Umbilical cord (tissue), 2 donors: Measurements from ENCODE around the gene ST8SIA2. TPM values are rescaled to one million over a fixed set of nuclear protein-coding genes. Genes with fewer than 3 reads are reported as not detected.

Experiments
- DNase-seq: peaks from one replicate; pipeline ENCODE4 v3.0.0-alpha.2; 2015; ENCODE audit warnings: low spot score
- total RNA-seq: library from RNA; depleted of rRNA; stranded (reverse); fragments of >200 nt; gene quantifications from one replicate; pipeline ENCODE4 v1.2.3, GENCODE V29; 2014; ENCODE audit warnings: low replicate concordance; ENCODE audit not compliant: insufficient read depth

ST8SIA2 gene
- 1.7 TPM for total RNA-seq

GRCh38 chr15:92393071-92393979 lies at the start of gene ST8SIA2:
Gene ST8SIA2, plus strand, starts transcription at chr15:92393881. Its CDS starts 184 bp downstream, at chr15:92394065.
- DNase-seq: peak; percentile 32

DNA sequence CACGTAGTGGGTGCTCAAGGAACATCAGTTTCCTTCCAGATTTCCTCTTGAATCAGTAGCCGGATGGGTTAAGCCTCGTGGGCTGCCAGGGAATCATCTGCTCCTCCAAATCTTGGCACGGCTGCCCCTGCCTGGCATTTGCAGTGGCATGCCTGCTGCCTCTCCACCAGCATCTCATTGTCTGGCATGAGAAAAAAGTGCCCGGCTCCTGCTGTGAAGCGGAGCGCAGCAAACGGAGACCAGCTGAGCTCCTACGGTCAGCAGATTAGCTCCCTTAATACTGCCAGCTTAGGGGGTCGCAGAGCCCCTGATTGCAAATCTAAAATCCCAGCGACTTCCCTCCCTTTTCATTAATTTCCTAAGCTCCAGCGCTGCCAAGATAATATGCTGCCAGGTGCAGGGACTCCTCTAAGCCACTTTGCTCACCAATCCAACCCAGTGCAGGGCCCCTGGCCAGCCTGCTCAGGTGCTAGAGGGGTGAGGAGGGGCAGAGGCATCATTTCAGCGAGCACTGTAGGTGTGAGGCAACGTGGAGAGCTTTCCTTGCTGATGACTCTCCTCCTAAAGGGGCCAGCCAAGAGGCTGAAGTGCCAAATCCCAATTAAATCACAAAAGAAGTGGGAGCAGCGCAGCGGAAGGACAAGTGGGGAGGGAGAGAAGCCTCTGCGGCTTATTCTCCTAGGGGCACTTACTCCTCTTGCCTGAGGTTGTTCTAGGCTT lies 49.6 kb upstream of the ST8SIA2 start:
- DNase-seq: no peak

DNA sequence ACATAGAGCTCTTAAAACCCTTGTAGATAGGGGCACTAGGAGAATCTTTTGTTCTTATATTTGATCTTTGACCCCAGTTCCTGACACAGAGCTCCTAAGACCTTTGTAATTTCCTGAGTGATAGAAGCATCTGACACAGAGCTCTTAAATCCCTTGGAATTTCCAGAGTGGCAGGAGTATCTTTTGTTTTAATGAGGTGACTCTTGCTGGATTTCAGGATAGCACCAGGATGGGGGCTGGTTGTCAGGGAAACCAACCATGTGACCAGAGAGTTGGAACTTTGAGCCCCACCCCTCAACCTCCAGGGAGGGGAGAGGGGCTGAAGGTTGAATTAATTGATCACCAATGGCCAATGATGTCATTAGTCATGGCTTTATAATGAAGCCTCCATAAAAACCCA lies 47.6 kb upstream of the ST8SIA2 start:
- no peak for DNase-seq

GRCh38 chr15:92355307-92355706 lies 38.4 kb upstream of the ST8SIA2 start:
- DNase-seq: no peak

- no peak for DNase-seq
Measured at GRCh38 chr15:92361321-92362000, 32.2 kb upstream of the ST8SIA2 start.

- no peak for DNase-seq
Measured at GRCh38 chr15:92362001-92362350, 31.7 kb upstream of the ST8SIA2 start.

GRCh38 chr15:92365084-92365483 lies 28.6 kb upstream of the ST8SIA2 start:
- DNase-seq: peak; percentile 37

GRCh38 chr15:92365906-92366305 lies 27.8 kb upstream of the ST8SIA2 start:
- DNase-seq: no peak

- no peak for DNase-seq
Measured at GRCh38 chr15:92366381-92366780, 27.3 kb upstream of the ST8SIA2 start.

GRCh38 chr15:92375057-92375456 lies 18.6 kb upstream of the ST8SIA2 start:
- DNase-seq: no peak

GRCh38 chr15:92376109-92376508 lies 17.6 kb upstream of the ST8SIA2 start:
- DNase-seq: no peak

DNA sequence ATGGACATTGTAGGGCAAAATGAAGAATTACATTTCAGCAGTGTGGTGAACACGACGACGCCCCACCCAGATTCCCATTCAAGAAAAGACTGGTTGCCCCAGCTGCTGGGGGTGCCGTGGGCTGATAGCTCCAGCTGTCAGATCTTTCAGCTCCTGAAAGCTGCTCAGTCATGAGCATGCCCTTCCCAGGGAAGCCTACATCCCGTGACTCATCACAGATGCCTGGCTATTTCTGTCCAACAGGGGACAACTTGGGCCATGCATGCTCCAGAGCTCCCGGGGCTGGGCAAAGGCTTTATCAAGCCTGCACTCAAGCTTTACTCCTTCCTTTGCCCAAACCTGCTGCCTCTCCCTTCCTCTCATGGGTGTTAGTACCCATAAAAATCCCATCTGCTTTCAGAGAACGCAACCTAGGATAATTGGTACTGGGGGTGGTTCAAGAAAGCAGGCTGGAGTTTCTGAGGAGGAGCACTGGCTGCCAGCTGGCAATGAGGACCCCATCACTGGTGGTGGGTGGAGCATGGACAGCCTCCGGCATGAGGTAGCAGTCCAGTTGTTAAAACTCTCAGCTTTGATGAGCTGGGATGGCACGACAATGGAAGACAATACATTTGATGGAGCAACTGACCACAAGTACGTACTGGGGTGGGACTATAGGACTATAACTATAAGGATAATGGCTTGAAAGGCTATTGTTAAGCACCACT lies 16.4 kb upstream of the ST8SIA2 start:
- DNase-seq: no peak

- no peak for DNase-seq
Measured at GRCh38 chr15:92383519-92384324, 10.0 kb upstream of the ST8SIA2 start.

DNA sequence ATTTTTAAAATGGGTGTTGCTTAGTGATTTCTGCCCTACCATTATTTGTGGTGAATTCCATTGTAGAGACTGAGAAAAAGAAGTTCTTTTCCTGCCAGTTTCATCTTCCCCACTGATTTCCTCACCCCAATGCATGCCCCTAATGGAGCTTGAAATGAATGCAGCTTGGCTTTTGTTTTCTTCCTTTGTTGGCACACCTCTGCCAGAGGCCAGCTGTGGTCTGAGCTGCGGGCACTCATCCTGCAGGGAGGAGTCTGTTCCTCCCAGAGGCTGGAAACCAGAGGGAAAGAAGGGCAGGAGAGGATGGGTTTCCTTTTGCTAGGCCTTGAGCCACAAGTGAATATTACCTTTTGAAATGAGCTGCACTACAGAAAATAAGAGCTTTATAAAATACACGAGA lies 9.3 kb upstream of the ST8SIA2 start:
- no peak for DNase-seq

GRCh38 chr15:92385096-92385495 lies 8.6 kb upstream of the ST8SIA2 start:
- DNase-seq: no peak

- DNase-seq: no peak
Measured at GRCh38 chr15:92391640-92392039, 2.0 kb upstream of the ST8SIA2 start.

DNA sequence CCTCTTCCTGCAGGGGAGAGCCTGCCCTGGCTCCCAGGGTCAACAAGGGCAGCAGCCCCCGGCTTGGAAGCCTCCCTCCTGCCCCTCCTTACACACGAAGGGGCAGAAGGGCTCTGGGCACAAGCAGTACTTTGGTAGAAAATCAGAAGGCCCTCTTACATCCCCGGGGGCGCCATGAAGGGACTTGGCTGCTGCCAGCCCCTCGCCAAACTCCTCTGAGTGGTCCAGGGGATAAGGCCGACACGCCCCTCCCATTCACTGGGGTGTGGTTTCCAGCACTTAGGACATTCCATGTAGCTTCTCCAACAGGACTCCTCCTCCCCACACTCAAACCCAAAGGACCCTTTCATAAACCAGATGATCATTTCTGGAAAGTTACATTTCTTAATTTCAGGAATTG lies 1.2 kb upstream of the ST8SIA2 start:
- no peak for DNase-seq

- no peak for DNase-seq
Measured at GRCh38 chr15:92393980-92394308, 263 bp downstream of the ST8SIA2 start.

GRCh38 chr15:92394309-92395097 lies 822 bp downstream of the ST8SIA2 start:
- DNase-seq: no peak

DNA sequence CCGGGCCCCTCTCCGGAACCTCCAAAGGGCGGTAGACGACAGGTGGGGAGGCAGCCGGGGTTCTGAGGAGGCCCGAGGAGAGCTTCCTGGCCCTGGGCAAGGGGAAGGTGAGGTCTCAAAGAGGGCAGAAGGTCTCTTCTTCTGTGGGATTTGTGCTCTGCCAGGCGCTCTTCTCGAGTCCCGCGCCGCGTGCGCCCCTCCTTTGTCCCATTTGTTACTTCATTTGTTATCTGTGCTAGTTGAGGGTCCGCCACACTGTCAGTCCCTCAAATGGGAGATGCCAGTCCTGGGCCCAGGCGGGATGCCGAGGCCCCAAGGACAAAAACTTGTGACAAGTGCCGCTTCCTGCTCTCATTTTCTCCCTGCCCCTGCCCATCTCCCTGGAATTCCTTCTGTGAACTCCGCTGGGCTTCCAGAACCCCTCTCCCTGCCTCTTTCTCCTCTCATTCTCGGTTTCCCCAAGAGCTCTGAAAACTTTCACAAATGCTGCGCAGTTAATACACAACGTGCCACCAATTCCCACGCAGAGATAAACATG lies 1.5 kb downstream of the ST8SIA2 start:
- no peak for DNase-seq
